IPS DF 4.7 (cell line): Measurements from ENCODE around the gene PKN2.
"Not testable (repeated sequence)": the region's sequence is repeated elsewhere in the genome, so short reads cannot be mapped to it uniquely, and the experiment has no call there.

ENCODE experiments used
- DNase-seq: peaks from one replicate; pipeline ENCODE4 v3.0.0-alpha.2; 2013; ENCODE audit warnings: low spot score; ENCODE audit errors: extremely low read depth

PKN2 gene

DNA sequence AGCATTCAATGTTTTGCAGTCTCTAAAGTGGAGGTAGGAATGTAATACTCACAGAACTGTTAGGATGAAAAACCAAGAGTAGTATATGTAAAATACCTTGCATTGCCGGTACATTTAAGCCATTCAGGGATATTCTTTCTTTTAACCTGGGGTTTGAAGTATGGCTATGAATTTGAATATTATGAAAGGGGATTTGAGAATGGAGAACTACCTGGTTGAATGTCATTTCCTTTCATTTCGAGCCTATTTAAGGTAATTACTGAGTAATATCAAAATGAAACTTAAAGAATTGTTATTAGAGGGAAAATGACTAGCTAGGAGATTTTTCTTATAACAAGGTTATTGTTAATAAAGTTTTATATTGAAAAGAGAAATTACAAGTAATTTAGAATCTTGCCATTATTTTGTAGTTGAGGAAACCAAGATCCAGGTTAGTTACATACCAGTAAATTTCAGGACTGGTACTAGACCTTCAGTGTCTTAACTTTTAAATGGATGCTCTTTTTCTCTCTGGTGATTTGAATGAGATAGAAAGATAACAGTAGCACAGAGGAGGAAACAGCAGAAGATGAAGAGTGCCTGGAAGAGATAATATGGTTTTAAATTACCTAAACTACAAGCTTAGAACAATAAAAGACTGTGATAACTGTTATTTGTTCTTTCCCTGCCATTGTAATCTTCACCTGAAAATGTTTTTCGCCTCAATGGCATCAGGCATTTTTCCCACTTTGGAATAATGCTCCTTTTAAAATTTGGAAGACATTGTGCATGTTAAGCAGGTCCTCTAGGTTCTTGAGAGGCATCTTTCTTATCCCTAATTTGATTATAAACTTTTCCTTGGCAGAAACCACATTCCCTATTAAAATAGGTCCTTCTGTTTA is 103.2 kb downstream of the PKN2 start:
- DNase-seq = no peak

- no peak for DNase-seq
Measured at GRCh38 chr1:88791192-88791591, 107.1 kb downstream of the PKN2 start.

DNA sequence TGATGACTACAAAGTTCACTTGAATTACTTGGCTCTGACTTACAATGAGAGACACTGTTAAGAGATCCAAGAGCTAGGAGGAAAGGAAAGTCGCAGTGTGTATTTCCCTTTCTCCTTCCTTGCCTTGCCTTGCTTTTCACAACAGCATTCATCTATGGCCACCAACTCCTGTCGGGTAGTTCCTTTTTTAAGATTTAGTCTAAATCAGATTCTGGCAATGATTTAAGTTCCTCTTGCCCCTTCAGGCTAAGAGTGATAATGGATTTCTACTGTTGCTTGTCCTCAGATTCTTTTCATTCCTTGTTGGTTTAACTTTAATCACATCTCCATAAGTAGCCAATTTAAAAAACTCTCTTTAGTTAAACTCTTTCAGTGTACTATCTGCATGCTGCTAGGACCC is 115.4 kb downstream of the PKN2 start:
- no peak for DNase-seq

DNA sequence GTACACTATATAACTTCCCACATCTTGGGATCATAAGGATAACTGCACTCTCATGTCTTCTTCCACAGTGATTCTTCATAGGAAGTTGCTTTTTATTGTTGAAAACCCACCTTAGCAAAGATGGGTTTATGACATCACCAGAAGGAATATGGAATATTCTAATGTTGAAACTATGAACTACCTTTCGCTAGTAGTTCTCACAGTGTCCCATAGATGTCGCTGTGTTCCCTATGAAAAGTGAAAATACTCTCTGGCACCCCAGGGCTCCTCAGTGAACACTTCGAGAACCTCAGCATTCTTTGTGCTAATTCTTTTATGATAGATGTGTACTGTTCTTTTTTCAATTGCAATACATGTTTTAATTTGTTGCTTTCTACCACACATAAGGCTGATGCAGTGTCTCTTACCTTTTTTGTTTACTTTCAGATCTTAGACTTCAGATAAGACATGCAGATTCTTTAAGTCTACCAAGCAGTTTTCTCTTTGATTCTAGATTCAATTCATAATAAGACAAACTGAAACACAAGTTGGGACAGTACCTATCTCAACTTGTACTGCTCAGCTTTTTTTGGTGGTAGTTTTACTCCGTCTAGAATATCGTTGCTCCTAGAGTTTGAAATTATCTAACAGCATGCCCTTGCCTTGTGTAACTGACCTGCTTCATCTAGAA is 116.4 kb downstream of the PKN2 start:
- no peak for DNase-seq

GRCh38 chr1:88801575-88802208 is 117.6 kb downstream of the PKN2 start:
- no peak for DNase-seq

- DNase-seq = no peak
Measured at GRCh38 chr1:88802404-88802803, 118.3 kb downstream of the PKN2 start.

GRCh38 chr1:88802950-88803349 is 118.9 kb downstream of the PKN2 start:
- DNase-seq = no peak

GRCh38 chr1:88803444-88803843 is 119.4 kb downstream of the PKN2 start:
- no peak for DNase-seq

GRCh38 chr1:88812366-88812765 is 128.3 kb downstream of the PKN2 start:
- DNase-seq = no peak

DNA sequence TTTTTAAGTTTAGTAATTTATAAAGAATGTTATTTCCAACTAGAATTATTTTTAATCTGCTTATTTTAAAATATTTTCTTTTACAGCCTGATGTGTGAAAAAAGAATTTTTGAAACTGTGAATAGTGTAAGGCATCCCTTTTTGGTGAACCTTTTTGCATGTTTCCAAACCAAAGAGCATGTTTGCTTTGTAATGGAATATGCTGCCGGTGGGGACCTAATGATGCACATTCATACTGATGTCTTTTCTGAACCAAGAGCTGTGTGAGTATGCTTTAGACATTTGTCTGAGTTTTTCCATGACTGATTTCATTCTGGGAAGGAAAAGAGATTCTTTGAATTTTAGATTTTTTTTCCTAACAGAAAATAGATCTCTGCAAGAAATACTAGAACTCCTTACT is 129.4 kb downstream of the PKN2 start:
- no peak for DNase-seq

GRCh38 chr1:88819642-88820041 is 135.6 kb downstream of the PKN2 start:
- not testable (repeated sequence) for DNase-seq

GRCh38 chr1:88825721-88826120 is 141.6 kb downstream of the PKN2 start:
- no peak for DNase-seq

- no peak for DNase-seq
Measured at GRCh38 chr1:88847643-88848042, 163.6 kb downstream of the PKN2 start.

DNA sequence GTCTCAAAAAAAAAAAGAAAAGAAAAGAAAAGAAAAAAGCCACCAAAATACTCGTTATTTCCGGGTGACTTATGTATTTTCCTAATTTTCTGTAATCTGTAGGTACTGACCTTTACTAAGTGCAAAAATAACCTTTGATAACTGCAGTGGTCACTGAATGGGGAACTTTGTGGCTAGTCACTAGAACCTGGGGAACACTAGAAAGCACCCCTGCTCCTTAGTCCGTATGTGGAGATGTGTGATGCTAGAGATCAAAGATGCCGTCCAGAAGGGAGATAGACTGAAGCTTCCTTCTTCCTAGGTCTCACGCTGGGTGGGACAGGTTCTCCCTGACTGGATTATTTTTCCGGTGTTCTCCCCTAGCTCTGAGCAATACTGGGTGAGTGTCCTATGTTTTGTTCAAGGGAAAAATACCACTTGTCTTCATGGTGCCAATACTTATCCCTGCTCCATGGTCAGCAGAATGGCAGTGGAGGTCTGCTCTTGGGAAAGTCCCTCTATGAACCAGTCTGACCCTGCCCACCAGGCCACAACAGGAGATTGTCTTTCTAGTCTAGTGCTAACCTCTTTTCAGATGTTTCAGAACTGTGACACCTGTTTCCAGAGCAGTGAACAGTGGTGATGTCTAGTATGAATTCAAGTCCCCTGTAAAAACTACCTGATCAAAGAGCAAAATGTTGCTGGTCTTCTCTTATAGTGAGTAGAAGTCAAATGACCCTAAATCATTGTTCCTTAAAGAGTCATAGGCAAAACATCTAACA is 167.4 kb downstream of the PKN2 start:
- no peak for DNase-seq

DNA sequence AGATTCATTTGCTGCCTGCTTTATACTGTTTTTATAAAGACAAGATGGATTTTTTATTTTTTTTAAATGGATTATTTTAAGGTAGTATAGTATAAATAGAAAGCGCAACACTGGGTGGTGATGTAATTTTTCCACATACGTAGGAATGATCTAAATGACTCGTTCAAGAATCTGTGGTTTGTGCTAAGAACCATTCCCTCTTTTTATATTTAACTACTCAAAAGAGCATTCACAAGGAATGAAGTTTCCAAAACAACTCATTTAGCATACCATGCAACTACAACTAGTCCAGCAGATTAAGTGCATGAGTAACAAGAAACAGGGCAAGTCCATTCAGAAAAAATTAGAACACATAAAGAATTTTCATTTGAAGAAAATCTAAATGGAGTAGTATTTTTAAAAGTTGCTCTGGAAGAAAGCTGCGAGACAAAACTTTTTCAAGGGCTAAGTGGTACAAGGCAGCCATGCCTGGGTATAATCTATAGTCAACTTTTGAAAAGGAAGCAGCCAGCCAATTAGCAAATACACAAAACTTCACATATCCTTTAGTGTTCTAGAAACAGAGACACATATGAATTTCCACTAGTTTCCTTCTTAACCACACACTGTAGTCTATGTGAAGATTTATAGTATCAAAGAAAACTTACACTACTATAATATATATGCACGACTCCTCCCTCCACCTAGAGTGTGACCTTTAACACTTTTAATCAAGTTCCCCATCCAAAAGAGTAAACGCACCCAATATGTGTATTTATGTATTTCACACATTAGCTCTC is 183.9 kb downstream of the PKN2 start:
- no peak for DNase-seq

- not testable (repeated sequence) for DNase-seq
Measured at GRCh38 chr1:88869644-88870043, 185.6 kb downstream of the PKN2 start.

GRCh38 chr1:88873737-88874349 is 189.8 kb downstream of the PKN2 start:
- no peak for DNase-seq

DNA sequence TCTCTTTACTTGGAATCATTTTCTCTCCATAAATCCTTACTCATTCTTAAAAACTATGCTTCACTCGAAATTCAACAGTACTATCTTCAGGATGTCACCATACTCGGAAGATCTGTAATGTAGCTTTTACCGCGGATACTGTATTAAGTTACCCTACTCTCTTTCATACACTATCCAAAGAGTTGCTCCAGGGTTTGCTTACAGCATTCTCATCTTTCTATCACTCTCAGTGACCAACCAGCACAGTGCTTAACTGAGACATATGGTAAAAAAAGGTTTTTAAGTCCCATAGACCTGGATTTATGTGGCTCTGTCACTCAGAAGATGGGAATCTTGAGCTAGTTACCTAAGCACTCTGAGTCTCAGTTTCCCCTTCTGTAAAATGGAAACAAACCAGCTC is 191.5 kb downstream of the PKN2 start:
- no peak for DNase-seq

- DNase-seq = no peak
Measured at GRCh38 chr1:88876573-88877365, 192.7 kb downstream of the PKN2 start.
